K562 (cell line): ENCODE measurements around the gene RPL11. TPM values are rescaled to one million over a fixed set of nuclear protein-coding genes. Genes with fewer than 3 reads are reported as not detected.

Experiments
- REST ChIP-seq, 2 experiments: fragments of 450-650 bp; formaldehyde crosslinking in 1 of 2; IDR thresholded peaks; 2 replicates each; pipeline versions ENCODE4 v1.4.0 to v1.6.1; 2014 to 2020; ENCODE audit warnings: mild to moderate bottlenecking in 2 of 2, borderline replicate concordance in 1 of 2, low read depth in 1 of 2
- polyA plus RNA-seq, 8 experiments: library from polyadenylated mRNA; depleted of rRNA in 4 of 8; stranded (reverse) in 5 of 8; unstranded in 3 of 8; fragments of >200 nt; fragmentation: Nextera tagmentation in 2 of 8; fragmentation: Illumina TruSeq in 1 of 8; extraction: Ambion mirVana in 2 of 8; extraction: Trizol in 1 of 8; gene quantifications; 2 replicates each; pipeline versions ENCODE4 v1.2.1 to v1.2.3, GENCODE V29; 2011 to 2014; ENCODE audit warnings: inconsistent platforms in 1 of 8, missing spikeins in 1 of 8
- total RNA-seq, 7 experiments: library from RNA; depleted of rRNA in 6 of 7; stranded (reverse); fragments of >200 nt in 6 of 7; fragmentation: Illumina TruSeq in 2 of 7; extraction: Trizol in 2 of 7; gene quantifications; 2 replicates each; pipeline versions ENCODE4 v1.2.1 to v1.2.3, GENCODE V29; 2011 to 2021; ENCODE audit warnings: low replicate concordance in 1 of 7

Gene RPL11
- total and polyA plus RNA-seq, 9 of the 15 experiments (the other 6 are each of a cell fraction or from before 2014, with no cell fraction given): 1,781 to 4,526 (median 3,111) TPM

- TF ChIP-seq REST (IDR thresholded peaks at IDR 0.05; ENCODE audit: borderline replicate concordance) (peak; percentile 100), REST (CRISPR knock-in tag; IDR thresholded peaks at IDR 0.05; ENCODE audit: low read depth) (peak; percentile 98)
Observed at GRCh38 chr1:23673086-23673813, 18.4 kb upstream of the RPL11 start (continued).
